22Rv1 (cell line): Measurements from ENCODE around the gene PPP1R37.

ENCODE experiments used
- H3K27ac ChIP-seq: fragments of 450-650 bp; 2 replicates; pipeline ENCODE4 v1.5.1; 2017
- CTCF ChIP-seq: fragments of 450-650 bp; IDR thresholded peaks from 2 replicates; pipeline ENCODE4 v1.5.1; 2017; ENCODE audit warnings: mild to moderate bottlenecking
- ZFX ChIP-seq: fragments of 450-650 bp; IDR thresholded peaks from 2 replicates; pipeline ENCODE4 v1.6.1; 2017; ENCODE audit warnings: antibody characterized with exemption, borderline replicate concordance

The PPP1R37 gene

GRCh38 chr19:45051929-45052579, 40.9 kb upstream of the PPP1R37 start:
- TF ChIP-seq CTCF (no peak), ZFX (no peak)
- no peak overlapping the region for H3K27ac ChIP-seq

- no peak overlapping the region for H3K27ac ChIP-seq
- TF ChIP-seq CTCF = no peak
- no peak for TF ChIP-seq ZFX
These were observed 36.1 kb upstream of the PPP1R37 start for GRCh38 chr19:45056831-45057230.

GRCh38 chr19:45057444-45057843, 35.5 kb upstream of the PPP1R37 start:
- no peak overlapping the region for H3K27ac ChIP-seq
- TF ChIP-seq ZFX = no peak
- no peak for TF ChIP-seq CTCF

- TF ChIP-seq CTCF = no peak
- TF ChIP-seq ZFX = no peak
- H3K27ac ChIP-seq = no peak overlapping the region
These were observed 34.3 kb upstream of the PPP1R37 start for GRCh38 chr19:45058622-45059159.

- H3K27ac ChIP-seq = no peak overlapping the region
- TF ChIP-seq CTCF (peak; percentile 92), ZFX (no peak)
These were observed 33.6 kb upstream of the PPP1R37 start for GRCh38 chr19:45059258-45059965.

GRCh38 chr19:45061965-45062364, 31.0 kb upstream of the PPP1R37 start:
- no peak overlapping the region for H3K27ac ChIP-seq
- TF ChIP-seq CTCF (no peak), ZFX (no peak)
